ENCODE data around the gene TNRC6B.
A peak's percentile ranks its signal among the peaks of the same experiment; 100 is the strongest.
"Not testable (repeated sequence)": the region's sequence is repeated elsewhere in the genome, so short reads cannot be mapped to it uniquely, and the experiment has no call there.

Gene TNRC6B

DNA sequence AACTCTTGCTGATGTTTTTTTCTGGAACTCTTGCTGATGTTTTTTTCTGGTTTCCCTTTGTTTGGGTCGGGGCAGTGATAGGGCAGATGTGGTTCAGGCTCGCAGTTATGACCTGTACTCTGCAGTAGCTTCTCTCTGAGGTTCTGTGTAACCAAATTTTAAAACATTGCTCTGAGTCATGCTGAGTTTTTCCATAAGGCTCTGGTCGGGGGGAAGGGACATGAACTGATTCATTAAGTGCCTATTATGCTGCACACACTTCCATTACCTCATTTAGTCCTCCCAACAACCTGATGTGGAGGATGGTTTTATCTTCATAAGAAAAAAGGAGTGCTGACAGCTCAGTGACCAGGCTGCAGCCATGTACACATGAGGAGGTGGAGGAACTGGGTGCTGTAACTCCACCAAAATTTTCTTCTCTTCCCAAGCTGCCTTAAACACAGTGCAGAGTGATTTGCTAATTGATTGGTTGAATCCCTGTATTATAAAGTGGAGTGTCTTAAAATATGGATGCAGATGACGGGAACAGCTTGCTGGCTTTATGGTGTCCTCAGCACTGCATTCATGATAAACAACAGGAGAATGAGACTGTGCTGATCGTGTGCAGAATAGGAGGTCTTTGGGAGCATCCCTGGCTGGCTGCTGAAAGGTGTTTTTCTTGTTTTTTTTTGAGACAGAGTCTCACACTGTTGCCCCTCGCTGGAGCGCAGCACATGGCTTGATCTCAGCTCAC, 19.1 kb downstream of the TNRC6B start:
- no peak overlapping the region for H3K4me3 ChIP-seq (ENCODE audit: low read depth, low read length)
- TF ChIP-seq, protein P1, sequence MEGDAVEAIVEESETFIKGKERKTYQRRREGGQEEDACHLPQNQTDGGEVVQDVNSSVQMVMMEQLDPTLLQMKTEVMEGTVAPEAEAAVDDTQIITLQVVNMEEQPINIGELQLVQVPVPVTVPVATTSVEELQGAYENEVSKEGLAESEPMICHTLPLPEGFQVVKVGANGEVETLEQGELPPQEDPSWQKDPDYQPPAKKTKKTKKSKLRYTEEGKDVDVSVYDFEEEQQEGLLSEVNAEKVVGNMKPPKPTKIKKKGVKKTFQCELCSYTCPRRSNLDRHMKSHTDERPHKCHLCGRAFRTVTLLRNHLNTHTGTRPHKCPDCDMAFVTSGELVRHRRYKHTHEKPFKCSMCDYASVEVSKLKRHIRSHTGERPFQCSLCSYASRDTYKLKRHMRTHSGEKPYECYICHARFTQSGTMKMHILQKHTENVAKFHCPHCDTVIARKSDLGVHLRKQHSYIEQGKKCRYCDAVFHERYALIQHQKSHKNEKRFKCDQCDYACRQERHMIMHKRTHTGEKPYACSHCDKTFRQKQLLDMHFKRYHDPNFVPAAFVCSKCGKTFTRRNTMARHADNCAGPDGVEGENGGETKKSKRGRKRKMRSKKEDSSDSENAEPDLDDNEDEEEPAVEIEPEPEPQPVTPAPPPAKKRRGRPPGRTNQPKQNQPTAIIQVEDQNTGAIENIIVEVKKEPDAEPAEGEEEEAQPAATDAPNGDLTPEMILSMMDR (IDR thresholded peaks at IDR 0.05; ENCODE audit: control insufficient read depth, extremely low read depth, insufficient read depth): no peak
- DNase-seq (ENCODE audit: low read depth): no peak

DNA sequence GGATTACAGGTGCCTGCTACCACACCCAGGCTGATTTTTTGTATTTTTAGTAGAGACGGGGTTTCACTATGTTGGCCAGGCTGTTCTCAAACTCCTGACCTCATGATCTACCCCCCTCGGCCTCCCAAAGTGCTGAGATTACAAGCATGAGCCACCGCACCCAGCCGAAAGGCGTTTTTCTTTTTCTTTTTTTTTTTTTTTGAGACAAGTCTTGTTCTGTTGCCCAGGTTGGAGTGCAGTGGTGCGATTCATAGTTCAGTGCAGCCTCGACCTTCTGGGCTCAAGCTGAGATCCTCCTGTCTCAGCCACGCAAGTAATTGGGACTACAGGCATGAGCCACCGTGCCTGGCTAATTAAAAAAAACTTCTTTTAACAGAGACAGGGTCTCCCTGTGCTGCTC, 19.7 kb downstream of the TNRC6B start:
- H3K4me3 ChIP-seq (ENCODE audit: low read depth, low read length); DNase-seq (ENCODE audit: low read depth): not testable (repeated sequence)

DNA sequence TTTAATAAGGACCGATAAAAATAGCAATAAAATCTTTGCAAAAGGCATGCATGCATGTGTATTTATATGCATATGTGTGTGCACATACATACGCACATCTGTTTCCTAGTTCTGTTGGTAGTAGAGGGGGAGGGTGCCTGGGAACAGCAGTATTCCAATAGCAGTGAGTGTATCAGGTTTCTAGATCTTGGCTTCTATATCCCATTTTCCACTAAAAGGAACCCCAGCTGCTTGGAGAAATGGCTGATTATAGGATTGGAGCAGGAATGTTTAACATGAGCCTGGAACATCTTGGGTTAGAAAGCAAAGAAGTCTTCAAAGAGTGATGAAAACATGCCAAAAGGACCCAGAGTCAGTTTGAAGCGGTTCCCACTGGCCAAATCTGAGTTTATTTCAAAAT, 21.0 kb downstream of the TNRC6B start:
- DNase-seq (ENCODE audit: low read depth): no peak
- H3K4me3 ChIP-seq (ENCODE audit: low read depth, low read length): no peak overlapping the region
- TF ChIP-seq, protein P1 (IDR thresholded peaks at IDR 0.05; ENCODE audit: control insufficient read depth, extremely low read depth, insufficient read depth): no peak

DNA sequence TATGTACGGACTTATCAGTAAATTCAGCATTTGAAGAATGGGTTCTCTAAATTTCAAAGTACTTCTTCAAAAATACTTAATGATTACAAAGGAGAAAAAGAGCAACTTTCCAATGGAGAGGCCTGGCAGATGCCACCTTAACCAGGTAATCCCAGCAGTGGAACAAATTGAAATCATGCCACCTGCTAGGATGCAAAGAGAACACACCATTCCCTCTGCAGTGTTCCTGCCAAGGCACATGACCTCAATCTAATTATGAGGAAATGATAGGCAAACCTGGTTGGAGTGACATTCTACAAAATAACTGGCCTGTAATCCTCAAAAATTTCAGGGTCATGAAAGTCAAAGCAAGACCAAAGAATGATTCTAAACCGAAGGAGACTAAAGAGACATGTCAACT, 21.5 kb downstream of the TNRC6B start:
- TF ChIP-seq, protein P1 (IDR thresholded peaks at IDR 0.05; ENCODE audit: control insufficient read depth, extremely low read depth, insufficient read depth): no peak
- peak; percentile 42 for DNase-seq (ENCODE audit: low read depth)
- no peak overlapping the region for H3K4me3 ChIP-seq (ENCODE audit: low read depth, low read length)

DNA sequence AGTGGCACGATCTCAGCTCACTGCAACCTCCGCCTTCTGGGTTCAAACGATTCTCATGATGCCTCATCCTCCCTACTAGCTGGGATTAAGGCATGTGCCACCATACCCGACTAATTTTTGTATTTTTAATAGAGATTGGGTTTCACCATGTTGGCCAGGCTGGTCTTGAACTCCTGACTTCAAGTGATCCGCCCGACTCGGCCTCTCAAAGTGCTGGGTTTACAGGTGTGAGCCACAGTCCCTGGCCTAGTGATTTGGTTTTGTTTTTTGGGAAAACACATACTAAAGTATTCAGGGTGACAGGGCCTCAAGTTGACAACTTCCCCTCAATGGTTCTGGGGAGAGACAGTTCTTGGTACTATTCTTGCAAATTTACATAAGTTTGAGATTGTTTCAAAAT, 22.1 kb downstream of the TNRC6B start:
- H3K4me3 ChIP-seq (ENCODE audit: low read depth, low read length): no peak overlapping the region
- DNase-seq (ENCODE audit: low read depth): no peak
- TF ChIP-seq, protein P1 (IDR thresholded peaks at IDR 0.05; ENCODE audit: control insufficient read depth, extremely low read depth, insufficient read depth): no peak

DNA sequence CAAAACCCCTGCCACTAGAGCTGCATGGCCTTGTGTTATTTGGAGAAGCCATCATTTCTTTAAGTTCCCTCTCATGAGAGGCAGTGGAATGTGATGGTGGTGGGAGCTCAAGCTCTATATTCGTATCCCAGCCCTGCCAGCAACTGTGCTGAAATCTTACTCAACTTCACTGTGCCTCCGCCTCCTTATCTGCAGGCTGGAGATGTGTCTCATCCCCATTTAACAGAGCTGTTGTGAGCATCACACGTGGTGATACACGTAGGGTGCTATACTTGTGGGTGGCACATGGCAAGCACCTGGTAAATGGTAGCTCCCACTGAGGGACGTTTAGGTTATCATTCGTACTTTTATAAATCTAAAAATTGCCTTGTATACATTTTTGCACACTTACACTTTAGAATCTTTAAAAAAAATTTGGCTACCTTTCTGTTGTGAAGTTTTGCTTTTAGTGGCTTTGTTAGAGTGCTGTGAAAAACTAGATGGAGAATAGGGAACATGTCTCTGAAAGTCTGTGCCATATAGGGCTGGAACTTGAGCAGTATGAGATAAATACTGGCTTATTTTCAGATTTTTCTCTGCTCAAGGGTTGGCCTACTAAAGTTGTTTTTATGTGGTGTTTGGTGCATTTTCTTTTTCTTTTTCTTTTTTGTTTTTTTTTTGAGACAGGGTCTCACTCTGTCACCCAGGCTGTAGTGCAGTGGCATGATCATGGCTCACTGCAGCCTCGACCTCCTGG, 23.2 kb downstream of the TNRC6B start:
- H3K4me3 ChIP-seq (ENCODE audit: low read depth, low read length): no peak overlapping the region
- no peak for DNase-seq (ENCODE audit: low read depth)
- TF ChIP-seq, protein P1 (IDR thresholded peaks at IDR 0.05; ENCODE audit: control insufficient read depth, extremely low read depth, insufficient read depth): no peak

DNA sequence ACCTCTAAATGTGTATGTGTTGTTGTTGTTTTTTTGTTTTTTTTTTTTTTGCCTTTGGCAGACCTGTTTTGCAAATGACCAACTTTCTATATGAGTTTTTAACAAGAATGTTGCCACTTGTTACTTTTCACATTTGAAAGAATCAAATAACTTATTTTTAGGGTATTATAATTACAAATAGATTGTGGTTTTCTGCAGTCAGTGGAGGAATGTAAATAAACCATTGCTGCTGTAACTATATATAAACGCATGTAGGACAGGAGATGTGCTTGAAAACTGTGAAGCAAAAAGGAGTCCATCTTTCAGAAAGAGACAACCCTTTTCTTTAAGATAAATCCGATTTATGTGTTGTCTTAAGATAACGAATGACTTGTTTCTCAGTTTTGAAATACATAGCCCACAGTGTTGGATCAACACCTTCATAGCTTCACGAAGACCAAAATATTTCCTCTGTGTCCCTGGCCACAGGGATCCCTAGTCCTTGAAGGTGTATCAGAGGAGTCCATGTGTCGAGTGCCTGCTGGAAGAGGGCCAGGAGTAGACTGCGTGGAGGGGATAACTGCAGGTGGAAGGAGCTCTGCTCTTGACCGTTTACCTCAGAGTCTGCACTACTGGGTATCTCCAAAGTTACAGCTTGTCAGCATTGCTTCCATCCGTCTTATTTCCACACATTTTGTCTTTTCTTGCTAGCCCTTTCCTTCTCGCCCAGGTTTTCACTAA, 24.7 kb downstream of the TNRC6B start:
- DNase-seq (ENCODE audit: low read depth): no peak
- TF ChIP-seq, protein P1 (IDR thresholded peaks at IDR 0.05; ENCODE audit: control insufficient read depth, extremely low read depth, insufficient read depth): no peak

More for the DNA sequence above, 24.7 kb downstream of the TNRC6B start:
- H3K4me3 ChIP-seq (ENCODE audit: low read depth, low read length): no peak overlapping the region
